ENCODE measurements around the gene ARHGAP6.

ARHGAP6 gene, protein sequence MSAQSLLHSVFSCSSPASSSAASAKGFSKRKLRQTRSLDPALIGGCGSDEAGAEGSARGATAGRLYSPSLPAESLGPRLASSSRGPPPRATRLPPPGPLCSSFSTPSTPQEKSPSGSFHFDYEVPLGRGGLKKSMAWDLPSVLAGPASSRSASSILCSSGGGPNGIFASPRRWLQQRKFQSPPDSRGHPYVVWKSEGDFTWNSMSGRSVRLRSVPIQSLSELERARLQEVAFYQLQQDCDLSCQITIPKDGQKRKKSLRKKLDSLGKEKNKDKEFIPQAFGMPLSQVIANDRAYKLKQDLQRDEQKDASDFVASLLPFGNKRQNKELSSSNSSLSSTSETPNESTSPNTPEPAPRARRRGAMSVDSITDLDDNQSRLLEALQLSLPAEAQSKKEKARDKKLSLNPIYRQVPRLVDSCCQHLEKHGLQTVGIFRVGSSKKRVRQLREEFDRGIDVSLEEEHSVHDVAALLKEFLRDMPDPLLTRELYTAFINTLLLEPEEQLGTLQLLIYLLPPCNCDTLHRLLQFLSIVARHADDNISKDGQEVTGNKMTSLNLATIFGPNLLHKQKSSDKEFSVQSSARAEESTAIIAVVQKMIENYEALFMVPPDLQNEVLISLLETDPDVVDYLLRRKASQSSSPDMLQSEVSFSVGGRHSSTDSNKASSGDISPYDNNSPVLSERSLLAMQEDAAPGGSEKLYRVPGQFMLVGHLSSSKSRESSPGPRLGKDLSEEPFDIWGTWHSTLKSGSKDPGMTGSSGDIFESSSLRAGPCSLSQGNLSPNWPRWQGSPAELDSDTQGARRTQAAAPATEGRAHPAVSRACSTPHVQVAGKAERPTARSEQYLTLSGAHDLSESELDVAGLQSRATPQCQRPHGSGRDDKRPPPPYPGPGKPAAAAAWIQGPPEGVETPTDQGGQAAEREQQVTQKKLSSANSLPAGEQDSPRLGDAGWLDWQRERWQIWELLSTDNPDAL (N-terminal part only)

GRCh38 chrX:11665168-11666111 is at the start of gene ARHGAP6:
Gene ARHGAP6, minus strand, starts transcription at chrX:11665920. Its CDS starts 1,092 bp downstream, at chrX:11664828.
- in situ Hi-C loops (cut with HindIII; ENCODE audit: low pct_ligation_motif_present, low pct_unique_long_range_greater_than_20kb, low sequenced_read_pairs) = no loop called here

DNA sequence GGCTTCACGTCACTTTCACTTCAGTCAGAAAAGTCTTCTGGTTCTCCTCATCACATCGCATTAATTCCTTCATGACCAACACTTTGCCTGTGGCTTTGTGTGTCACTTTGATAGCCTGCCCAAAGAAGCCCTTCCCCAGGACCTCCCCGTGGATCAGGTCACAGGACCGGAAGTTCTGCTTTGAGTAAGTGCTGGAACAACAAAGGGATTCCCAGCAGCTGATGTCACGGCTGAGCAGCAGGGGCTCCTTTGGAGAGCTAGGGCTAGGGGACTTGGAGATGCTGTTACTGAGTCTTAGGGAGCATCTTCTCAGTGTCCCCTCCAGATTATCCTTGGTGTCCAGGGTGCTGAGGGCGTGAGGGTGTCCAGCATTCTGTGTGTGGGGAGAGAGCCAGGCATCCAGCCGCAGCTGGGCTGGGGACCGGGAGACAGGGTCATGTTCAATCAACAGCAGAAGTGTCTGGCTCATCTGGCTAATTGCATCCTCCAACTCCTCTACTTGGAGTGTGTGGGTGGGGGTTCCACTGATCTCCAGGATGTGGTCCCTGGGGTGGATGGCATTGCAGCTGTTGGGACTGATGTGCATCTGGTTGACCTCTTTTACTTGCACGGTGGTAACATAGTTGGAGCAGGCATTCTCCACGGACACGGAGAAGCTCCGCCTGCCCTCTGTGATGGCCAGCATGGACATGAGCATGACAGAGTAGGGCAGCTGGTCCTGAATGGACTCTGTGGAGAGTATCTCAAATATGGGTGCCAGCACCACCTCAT is 39.2 kb upstream of the ARHGAP6 start:
- no peak for DNase-seq

More at GRCh38 chrX:11665168-11666111, at the start of gene ARHGAP6:
- DNase-seq = peak; percentile 47

DNA sequence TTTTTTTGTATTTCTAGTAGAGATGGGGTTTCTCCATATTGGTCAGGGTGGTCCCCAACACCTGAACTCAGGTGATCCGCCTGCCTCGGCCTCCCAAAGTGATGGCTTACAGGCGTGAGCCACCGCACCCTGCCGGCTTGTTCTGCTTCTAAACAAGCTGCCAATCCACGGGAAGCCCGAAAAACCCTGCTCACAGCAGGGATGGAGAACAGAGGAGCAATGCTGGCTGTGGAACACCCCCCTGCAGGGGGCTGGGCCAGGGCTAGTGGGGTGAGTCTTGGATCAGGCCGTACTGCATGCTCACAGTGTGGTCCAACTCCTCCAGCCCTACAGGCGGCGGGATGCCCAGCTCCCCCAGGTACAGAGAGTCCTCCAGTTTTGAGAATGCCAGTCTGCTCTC is 38.1 kb upstream of the ARHGAP6 start:
- in situ Hi-C loops (cut with HindIII; ENCODE audit: low pct_ligation_motif_present, low pct_unique_long_range_greater_than_20kb, low sequenced_read_pairs) = no loop called here
- no peak for DNase-seq

More for the DNA sequence above, 39.2 kb upstream of the ARHGAP6 start:
- in situ Hi-C loops (cut with HindIII; ENCODE audit: low pct_ligation_motif_present, low pct_unique_long_range_greater_than_20kb, low sequenced_read_pairs) = no loop called here

DNA sequence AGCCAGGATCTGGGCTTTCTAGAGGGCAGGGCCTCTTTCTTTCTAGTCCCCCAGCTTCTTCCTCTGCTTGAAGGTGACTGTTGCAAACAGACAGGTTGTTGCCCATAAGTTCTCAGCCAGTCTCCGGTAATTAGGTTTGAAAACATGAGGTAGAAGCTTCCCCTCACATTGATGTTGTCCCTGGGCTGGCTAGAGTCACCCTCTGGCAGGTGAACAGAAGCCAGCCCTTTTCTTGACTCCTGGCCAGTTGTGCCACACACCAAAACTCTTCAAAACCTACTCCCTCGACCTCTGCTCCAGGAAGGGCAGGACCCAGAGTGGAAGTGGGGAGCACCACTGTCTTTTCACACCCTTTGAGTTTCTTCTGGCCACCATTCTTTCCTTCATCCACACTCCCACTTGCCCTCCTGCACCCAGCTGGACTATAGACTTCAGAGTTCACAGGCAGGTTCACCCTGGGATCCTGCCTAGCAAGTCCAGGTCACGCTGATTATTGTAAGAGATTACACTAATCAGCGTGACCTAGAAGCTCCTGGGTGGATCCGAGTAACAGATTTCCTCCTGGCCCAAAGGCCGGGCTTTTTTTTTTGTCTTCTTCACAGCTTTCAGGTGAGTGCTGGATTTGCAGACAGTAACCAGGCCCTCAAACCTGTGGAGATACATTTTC is 37.4 kb upstream of the ARHGAP6 start:
- in situ Hi-C loops (cut with HindIII; ENCODE audit: low pct_ligation_motif_present, low pct_unique_long_range_greater_than_20kb, low sequenced_read_pairs) = no loop called here

DNA sequence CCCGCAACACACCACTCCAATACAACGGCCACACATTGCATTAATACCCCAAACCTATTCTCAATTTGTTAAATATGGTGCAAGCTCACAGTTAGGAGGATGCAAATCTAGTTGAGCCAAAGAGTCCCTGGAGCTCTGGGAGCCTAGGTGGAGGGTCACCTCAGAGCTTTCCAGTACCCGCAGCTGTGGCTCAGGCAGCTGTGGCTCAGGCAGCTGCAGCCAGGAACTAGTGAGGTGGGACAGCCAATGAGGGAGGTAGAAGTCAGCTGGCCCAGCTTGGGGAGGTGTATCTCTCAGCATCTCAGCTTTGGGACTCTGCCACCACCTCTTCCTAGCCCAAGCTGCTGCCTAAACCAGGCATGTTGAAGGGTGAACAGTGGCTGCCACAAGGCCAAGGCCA is 36.7 kb upstream of the ARHGAP6 start:
- in situ Hi-C loops (cut with HindIII; ENCODE audit: low pct_ligation_motif_present, low pct_unique_long_range_greater_than_20kb, low sequenced_read_pairs) = no loop called here
- no peak for DNase-seq

More for the DNA sequence above, 37.4 kb upstream of the ARHGAP6 start:
- no peak for DNase-seq

GRCh38 chrX:11698702-11699101 is 33.0 kb upstream of the ARHGAP6 start:
- in situ Hi-C loops (cut with HindIII; ENCODE audit: low pct_ligation_motif_present, low pct_unique_long_range_greater_than_20kb, low sequenced_read_pairs) = no loop called here
- no peak for DNase-seq

DNA sequence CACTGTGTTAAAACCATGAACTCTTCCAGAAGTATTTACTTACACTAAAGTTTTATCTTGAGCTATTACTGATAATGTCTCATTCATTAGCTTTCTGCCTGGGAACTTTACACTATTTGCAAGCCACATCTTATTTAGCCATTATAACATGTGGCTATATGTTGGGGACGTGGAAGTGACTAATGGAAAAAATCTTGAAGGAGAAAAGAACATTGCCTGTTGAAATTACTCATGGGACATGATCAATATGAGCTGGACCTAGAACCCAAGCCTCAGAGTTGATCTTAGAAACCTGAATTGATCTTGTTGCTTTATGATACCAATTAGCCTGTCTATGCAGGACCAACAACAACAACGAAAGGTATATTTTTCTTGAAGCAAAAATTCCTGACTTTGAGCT is 22.5 kb upstream of the ARHGAP6 start:
- DNase-seq = no peak
- in situ Hi-C loops (cut with HindIII; ENCODE audit: low pct_ligation_motif_present, low pct_unique_long_range_greater_than_20kb, low sequenced_read_pairs) = no loop called here

DNA sequence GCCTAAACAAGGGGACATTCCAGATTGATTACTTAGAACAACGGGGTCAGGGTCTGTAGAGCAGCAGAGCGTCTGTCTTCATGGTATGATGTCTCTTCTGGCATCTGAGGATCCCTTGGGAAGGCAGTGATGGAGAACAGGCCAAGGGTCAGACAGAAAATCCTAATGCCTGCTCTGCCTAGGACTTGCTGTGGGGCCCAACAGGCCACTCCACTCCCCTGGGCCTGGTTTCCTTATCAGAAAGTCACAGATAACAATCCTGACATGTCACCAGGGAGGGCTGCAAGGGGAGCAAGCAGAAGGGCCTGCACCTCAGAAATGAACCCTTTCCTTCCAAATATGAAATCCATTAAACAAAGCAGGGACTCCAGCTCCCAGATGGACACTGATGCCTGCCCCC is 21.4 kb upstream of the ARHGAP6 start:
- in situ Hi-C loops (cut with HindIII; ENCODE audit: low pct_ligation_motif_present, low pct_unique_long_range_greater_than_20kb, low sequenced_read_pairs) = no loop called here
- DNase-seq = no peak

- DNase-seq = no peak
- in situ Hi-C loops (cut with HindIII; ENCODE audit: low pct_ligation_motif_present, low pct_unique_long_range_greater_than_20kb, low sequenced_read_pairs) = no loop called here
Measured at GRCh38 chrX:11683057-11683456, 17.3 kb upstream of the ARHGAP6 start.

GRCh38 chrX:11678158-11678557 is 12.4 kb upstream of the ARHGAP6 start:
- no peak for DNase-seq
- in situ Hi-C loops (cut with HindIII; ENCODE audit: low pct_ligation_motif_present, low pct_unique_long_range_greater_than_20kb, low sequenced_read_pairs) = no loop called here

DNA sequence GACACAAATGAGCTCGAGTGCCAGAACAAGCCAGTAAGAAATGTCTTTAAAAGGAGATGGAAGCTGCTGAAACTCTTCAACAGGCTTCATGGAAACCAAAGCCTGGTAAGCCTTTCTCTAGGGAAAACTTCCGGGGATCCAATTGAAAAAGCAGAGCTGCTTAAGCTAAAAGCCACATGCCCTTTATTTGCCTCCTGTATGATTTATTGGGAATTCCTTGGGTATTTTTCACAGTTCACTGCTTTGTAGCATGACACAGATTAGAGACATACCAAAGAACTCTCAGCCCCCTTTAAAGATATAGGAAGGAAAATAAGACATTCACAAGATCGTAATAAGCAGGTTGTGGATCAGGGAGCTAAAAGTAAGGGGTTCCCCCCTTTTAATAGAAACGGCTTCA is 6.5 kb upstream of the ARHGAP6 start:
- in situ Hi-C loops (cut with HindIII; ENCODE audit: low pct_ligation_motif_present, low pct_unique_long_range_greater_than_20kb, low sequenced_read_pairs) = no loop called here
- no peak for DNase-seq

GRCh38 chrX:11670316-11670715 is 4.6 kb upstream of the ARHGAP6 start:
- in situ Hi-C loops (cut with HindIII; ENCODE audit: low pct_ligation_motif_present, low pct_unique_long_range_greater_than_20kb, low sequenced_read_pairs) = no loop called here
- DNase-seq = no peak

DNA sequence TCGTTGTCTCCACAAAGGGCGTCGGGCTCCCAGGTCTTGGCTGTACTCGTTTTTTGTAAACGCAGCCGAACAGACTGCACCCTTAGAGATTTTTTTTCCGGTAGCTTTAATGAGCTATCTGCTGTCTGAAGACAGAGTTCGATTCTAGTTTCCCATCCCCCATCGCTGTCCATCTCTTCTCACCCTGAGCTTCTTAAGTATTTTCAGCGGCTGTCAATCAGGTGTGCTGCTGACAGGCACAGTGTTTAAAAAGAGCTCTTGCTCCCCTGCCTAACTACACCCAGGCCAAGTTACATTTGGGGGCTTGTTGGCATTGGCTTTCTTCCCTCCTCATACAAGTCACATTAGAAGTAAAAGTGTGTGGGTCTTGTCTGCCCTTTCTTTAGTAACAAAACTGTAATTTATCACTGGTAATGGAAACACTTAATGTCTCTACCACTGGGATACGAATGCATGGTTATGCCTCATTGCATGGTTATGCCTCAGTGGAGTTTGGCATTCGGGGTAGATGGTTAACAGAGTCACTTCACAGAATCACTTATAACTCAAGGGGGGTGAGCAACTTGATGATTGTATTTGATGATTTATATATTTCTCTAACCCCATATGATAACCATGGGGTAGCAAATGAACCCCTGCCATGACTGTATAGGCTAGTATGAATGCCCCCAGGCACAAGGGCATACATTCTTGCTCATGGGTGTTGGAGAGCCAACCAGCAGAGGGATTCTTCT is 1.4 kb upstream of the ARHGAP6 start:
- peak; percentile 75 for DNase-seq
- in situ Hi-C loops (cut with HindIII; ENCODE audit: low pct_ligation_motif_present, low pct_unique_long_range_greater_than_20kb, low sequenced_read_pairs) = no loop called here

DNA sequence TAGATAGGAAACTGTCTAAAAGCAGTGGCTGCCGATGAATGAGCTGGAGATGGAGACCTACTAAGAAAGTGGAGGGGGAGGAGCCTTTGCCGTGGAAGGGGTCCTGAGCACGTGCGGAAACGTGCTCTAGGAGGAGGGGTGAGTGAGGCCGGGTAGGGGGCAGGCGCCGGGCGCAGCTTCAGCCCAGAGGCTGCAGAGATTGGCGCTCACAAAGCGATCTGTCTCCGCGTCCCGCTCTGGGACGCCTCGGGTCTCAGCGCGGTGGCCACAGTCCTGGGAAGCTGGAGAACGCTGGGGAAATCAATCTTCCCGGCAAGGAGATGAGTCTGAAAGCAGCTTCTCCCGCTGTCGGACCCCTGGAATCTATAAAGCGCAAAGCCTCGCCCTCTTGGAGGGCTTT is 444 bp upstream of the ARHGAP6 start:
- no peak for DNase-seq
- in situ Hi-C loops (cut with HindIII; ENCODE audit: low pct_ligation_motif_present, low pct_unique_long_range_greater_than_20kb, low sequenced_read_pairs) = no loop called here

DNA sequence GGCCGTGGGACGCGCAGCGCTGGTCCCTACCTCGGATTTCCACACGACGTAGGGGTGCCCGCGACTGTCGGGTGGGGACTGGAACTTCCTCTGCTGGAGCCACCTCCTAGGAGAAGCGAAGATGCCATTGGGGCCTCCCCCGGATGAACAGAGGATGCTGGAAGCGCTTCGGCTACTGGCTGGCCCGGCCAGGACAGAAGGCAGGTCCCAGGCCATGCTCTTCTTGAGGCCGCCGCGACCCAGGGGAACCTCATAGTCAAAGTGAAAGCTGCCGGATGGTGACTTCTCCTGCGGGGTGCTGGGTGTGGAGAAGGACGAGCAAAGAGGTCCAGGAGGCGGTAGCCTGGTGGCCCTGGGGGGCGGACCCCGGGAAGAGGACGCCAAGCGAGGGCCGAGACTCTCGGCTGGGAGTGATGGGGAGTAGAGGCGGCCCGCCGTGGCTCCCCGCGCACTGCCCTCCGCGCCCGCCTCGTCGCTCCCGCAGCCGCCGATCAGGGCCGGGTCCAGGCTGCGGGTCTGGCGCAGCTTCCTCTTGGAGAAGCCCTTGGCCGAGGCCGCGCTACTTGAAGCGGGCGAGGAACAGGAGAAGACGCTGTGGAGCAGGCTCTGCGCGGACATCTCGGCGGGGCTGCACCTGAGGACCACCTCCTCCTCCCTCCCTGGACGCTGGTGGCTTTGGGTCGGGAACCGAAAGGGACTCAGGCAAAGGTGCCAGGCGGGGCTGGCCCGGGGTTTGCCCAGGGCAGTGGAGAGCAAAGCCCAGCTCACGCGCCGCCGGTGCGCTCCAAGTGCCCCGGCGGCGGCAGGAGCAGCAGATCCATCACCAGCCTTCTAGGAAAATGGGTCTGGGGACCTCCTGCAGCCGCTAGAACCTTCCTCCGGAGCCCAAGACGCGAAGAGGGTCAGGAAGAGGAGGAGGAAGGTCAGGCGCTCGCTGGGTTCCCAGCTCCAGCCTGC is 1.2 kb downstream of the ARHGAP6 start:
- no peak for DNase-seq

GRCh38 chrX:11663875-11664210 is 1.9 kb downstream of the ARHGAP6 start:
- in situ Hi-C loops (cut with HindIII; ENCODE audit: low pct_ligation_motif_present, low pct_unique_long_range_greater_than_20kb, low sequenced_read_pairs) = no loop called here
- no peak for DNase-seq

More for the DNA sequence above, 1.2 kb downstream of the ARHGAP6 start:
- in situ Hi-C loops (cut with HindIII; ENCODE audit: low pct_ligation_motif_present, low pct_unique_long_range_greater_than_20kb, low sequenced_read_pairs) = no loop called here

All from ACHN (cell line).